ENCODE results near the gene LGSN. TPM values are rescaled to one million over a fixed set of nuclear protein-coding genes. Genes with fewer than 3 reads are reported as not detected.

The LGSN gene
- total RNA-seq, 1 donor from 2014 or later: not detected

Other genes with a start within 250 kb of the LGSN start
- gene FKBP1C, start 108.5 kb downstream of the LGSN start, total RNA-seq: 0.20 to 0.97 TPM (median 0.67 TPM) in 3 replicates